Measurements from ENCODE around the gene SUFU. TPM values are rescaled to one million over a fixed set of nuclear protein-coding genes. Genes with fewer than 3 reads are reported as not detected.
A peak's percentile ranks its signal among the peaks of the same experiment; 100 is the strongest.
"Not testable (repeated sequence)": the region's sequence is repeated elsewhere in the genome, so short reads cannot be mapped to it uniquely, and the experiment has no call there.

The SUFU gene
- total RNA-seq, 1 donor from 2014 or later = 4.2 TPM

DNA sequence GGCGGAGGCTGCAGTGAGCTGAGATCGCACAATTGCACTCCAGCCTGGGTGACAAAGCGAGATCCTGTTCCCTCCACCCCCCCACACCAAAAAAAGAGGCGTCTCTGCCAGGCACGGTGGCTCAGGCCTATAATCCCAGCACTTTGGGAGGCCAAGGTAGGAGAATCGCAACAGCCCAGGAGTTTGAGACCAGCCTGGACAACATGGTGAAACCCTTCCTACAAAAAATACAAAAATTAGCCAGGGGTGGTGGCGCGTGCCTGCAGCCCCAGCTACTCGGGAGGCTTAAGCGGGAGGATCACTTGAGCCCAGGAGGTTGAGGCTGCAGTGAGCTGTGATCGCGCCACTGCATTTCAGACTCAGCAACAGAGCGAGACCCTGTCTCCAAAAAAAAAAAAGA, 3.1 kb upstream of the SUFU start:
- Histone ChIP-seq H3K27ac (ENCODE audit: low read depth, low read length) (peak overlapping the region; percentile 98), H3K4me3 (ENCODE audit: low read length in 3 of 3) (peak overlapping the region in 1 of 3 donors; percentile 71), H3K9ac (ENCODE audit: low read depth in 1 of 3, low read length in 3 of 3) (peak overlapping the region in 2 of 3 donors; percentile 75 to 81)

DNA sequence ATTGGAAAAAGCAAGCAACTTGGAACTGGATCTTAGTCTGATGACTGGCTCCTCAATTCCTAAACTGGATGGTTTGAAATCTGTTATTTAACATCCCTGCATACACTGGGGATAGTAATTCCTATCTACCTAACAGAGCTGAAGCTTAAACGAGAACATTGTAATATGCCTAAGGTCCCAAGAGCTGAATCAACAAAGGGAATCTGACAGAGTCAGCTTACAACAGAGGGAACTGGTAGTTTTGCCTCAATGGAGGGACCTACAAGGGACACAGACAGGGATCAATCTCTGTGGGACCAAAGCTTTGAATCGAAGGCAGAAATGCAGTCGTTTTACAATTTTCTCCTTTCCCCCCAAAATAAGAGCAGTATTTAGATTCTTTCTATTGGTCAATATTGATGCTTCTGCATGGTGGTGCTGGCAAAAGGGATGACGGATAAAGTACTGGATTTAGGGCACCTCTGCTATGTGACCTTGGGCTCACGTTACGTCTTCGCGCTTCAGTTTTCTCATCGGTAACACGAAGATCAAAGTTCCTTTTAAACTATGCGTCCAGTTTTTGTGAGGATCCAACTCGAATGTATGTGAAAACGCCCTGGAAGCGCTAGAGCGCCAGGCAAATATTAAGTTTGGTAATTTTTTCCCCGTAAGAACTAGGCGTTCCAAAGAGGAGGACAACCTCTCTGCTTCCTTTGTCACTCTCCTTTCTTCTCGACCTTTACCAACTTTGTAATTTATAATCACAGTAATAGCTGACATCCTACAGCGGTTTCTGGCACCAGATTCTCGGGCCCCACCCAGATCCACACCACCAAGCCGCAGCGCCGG, 2.4 kb upstream of the SUFU start:
- peak overlapping the region; percentile 71 to 100 (median 95) for H3K4me3 ChIP-seq (ENCODE audit: low read length in 3 of 3)
- peak overlapping the region; percentile 98 for H3K27ac ChIP-seq (ENCODE audit: low read depth, low read length)
- H3K27me3 ChIP-seq (ENCODE audit: control insufficient read depth in 3 of 3, insufficient read depth in 3 of 3, low read length in 3 of 3) = no peaks in the 10 kb centered on the region
- peaks cover 38 to 54% (median 41%) of the 10 kb centered on the region in 3 donors for H3K4me1 ChIP-seq (ENCODE audit: control insufficient read depth in 3 of 3, insufficient read depth in 3 of 3, low read length in 3 of 3)
- no peaks in the 10 kb centered on the region for H3K36me3 ChIP-seq (ENCODE audit: control insufficient read depth in 3 of 3, insufficient read depth in 3 of 3, low read length in 3 of 3)
- H3K9ac ChIP-seq (ENCODE audit: low read depth in 1 of 3, low read length in 3 of 3) = peak overlapping the region; percentile 75 to 81 (median 81)
- H3K9me3 ChIP-seq (ENCODE audit: control insufficient read depth in 3 of 3, low read length in 3 of 3) = no peaks in the 10 kb centered on the region

More for the DNA sequence above, 3.1 kb upstream of the SUFU start:
- H3K27me3 ChIP-seq (ENCODE audit: control insufficient read depth in 3 of 3, insufficient read depth in 3 of 3, low read length in 3 of 3); H3K36me3 ChIP-seq (ENCODE audit: control insufficient read depth in 3 of 3, insufficient read depth in 3 of 3, low read length in 3 of 3); H3K9me3 ChIP-seq (ENCODE audit: control insufficient read depth in 3 of 3, low read length in 3 of 3): not testable (repeated sequence)
- peaks cover 41 to 57% (median 44%) of the 10 kb centered on the region in 3 donors for H3K4me1 ChIP-seq (ENCODE audit: control insufficient read depth in 3 of 3, insufficient read depth in 3 of 3, low read length in 3 of 3)

- Histone ChIP-seq H3K9me3 (ENCODE audit: control insufficient read depth in 3 of 3, low read length in 3 of 3) (no peaks in the 10 kb centered on the region), H3K9ac (ENCODE audit: low read depth in 1 of 3, low read length in 3 of 3) (peak overlapping the region; percentile 98 to 100 (median 99)), H3K4me1 (ENCODE audit: control insufficient read depth in 3 of 3, insufficient read depth in 3 of 3, low read length in 3 of 3) (peaks cover 41 to 57% (median 42%) of the 10 kb centered on the region in 3 donors), H3K27me3 (ENCODE audit: control insufficient read depth in 3 of 3, insufficient read depth in 3 of 3, low read length in 3 of 3) (no peaks in the 10 kb centered on the region), H3K36me3 (ENCODE audit: control insufficient read depth in 3 of 3, insufficient read depth in 3 of 3, low read length in 3 of 3) (peaks cover 0 to 4% (median under 1%) of the 10 kb centered on the region in 3 donors), H3K4me3 (ENCODE audit: low read length in 3 of 3) (peak overlapping the region; percentile 97 to 100 (median 99)), H3K27ac (ENCODE audit: low read depth, low read length) (peak overlapping the region; percentile 98)
These were observed 1.8 kb upstream of the SUFU start for GRCh38 chr10:102502029-102502336.

DNA sequence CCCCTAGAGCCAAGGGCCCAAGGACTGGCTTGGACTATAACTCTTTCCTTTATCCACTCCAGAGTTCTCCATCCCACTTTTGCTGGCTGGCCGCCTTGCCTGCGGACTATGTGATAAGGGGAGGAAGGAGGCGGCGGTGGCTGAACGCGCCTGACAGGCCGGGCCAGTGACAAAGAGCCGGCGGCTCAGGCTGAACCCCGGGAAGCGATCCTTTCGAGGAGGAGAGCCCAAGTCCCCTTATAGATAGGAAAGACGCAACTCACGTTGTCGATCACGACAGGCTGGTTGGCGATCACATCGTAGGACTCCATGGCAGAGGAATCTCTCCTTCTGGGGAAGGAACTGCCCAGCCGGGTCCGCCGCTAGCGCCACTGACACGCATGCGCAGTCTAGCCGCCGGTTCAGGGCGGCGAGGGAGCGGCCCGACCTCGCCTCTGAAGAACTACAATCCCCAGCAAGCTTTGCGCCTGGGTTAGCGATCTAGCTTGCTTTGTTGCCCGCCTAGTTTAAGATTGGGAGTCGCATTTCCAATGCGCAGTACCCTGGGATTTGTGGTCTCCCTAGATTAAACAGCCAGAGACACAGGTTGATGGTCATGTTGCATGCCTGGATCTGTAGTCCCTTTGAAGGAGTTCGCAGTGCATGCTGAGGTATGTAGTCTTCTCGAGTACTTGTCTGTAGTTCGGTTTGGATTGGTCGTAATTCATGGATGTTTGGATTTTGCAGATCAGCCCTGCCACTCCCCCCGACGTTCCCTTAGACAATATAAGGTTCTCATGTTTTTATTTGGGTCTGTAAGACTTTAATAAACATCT, 1.2 kb upstream of the SUFU start, which contains the start of gene ACTR1A:
ACTR1A (minus strand) TSS at position 376 of the 815 bp plus-strand sequence; CDS start at position 311, 65 bp downstream.
- Histone ChIP-seq H3K36me3 (ENCODE audit: control insufficient read depth in 3 of 3, insufficient read depth in 3 of 3, low read length in 3 of 3) (peaks cover 0 to 6% (median 3%) of the 10 kb centered on the region in 3 donors), H3K4me3 (ENCODE audit: low read length in 3 of 3) (peak within 1 kb of the TSS; percentile 97 to 100 (median 99)), H3K9ac (ENCODE audit: low read depth in 1 of 3, low read length in 3 of 3) (peak within 1 kb of the TSS; percentile 98 to 100 (median 99)), H3K27ac (ENCODE audit: low read depth, low read length) (peak within 1 kb of the TSS; percentile 98), H3K4me1 (ENCODE audit: control insufficient read depth in 3 of 3, insufficient read depth in 3 of 3, low read length in 3 of 3) (peaks cover 47 to 62% (median 48%) of the 10 kb centered on the region in 3 donors), H3K27me3 (ENCODE audit: control insufficient read depth in 3 of 3, insufficient read depth in 3 of 3, low read length in 3 of 3) (no peaks in the 10 kb centered on the region), H3K9me3 (ENCODE audit: control insufficient read depth in 3 of 3, low read length in 3 of 3) (no peaks in the 10 kb centered on the region)

- Histone ChIP-seq H3K4me3 (ENCODE audit: low read length in 3 of 3) (peak overlapping the region; percentile 84 to 94 (median 92)), H3K4me1 (ENCODE audit: control insufficient read depth in 3 of 3, insufficient read depth in 3 of 3, low read length in 3 of 3) (peaks cover 42 to 67% (median 50%) of the 10 kb centered on the region in 3 donors), H3K27ac (ENCODE audit: low read depth, low read length) (peak overlapping the region; percentile 59), H3K9me3 (ENCODE audit: control insufficient read depth in 3 of 3, low read length in 3 of 3) (no peaks in the 10 kb centered on the region), H3K36me3 (ENCODE audit: control insufficient read depth in 3 of 3, insufficient read depth in 3 of 3, low read length in 3 of 3) (peaks cover 7 to 14% (median 10%) of the 10 kb centered on the region in 3 donors), H3K27me3 (ENCODE audit: control insufficient read depth in 3 of 3, insufficient read depth in 3 of 3, low read length in 3 of 3) (no peaks in the 10 kb centered on the region), H3K9ac (ENCODE audit: low read depth in 1 of 3, low read length in 3 of 3) (peak overlapping the region; percentile 75 to 93 (median 90))
These were observed 605 bp downstream of the SUFU start for GRCh38 chr10:102504179-102504975.

DNA sequence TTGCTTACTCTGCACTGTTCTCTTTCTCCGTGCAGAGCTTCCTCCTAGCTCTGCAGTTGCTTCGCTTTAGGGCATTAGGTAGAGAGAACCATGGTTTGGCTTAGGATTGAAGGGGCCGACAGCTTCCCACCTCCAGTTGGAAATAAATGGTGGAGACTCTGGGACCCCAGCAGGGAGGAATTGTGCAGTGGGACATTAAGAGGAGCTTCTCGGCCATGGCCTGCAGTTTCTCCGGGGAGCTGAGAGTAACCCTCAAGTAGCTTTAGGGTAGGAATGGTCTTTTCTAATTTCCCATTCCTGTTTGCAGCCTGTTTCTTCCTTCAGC, 1.2 kb downstream of the SUFU start:
- H3K27ac ChIP-seq (ENCODE audit: low read depth, low read length) = peak overlapping the region; percentile 59
- no peaks in the 10 kb centered on the region for H3K27me3 ChIP-seq (ENCODE audit: control insufficient read depth in 3 of 3, insufficient read depth in 3 of 3, low read length in 3 of 3)
- H3K9me3 ChIP-seq (ENCODE audit: control insufficient read depth in 3 of 3, low read length in 3 of 3) = no peaks in the 10 kb centered on the region
- peaks cover 12 to 20% (median 12%) of the 10 kb centered on the region in 3 donors for H3K36me3 ChIP-seq (ENCODE audit: control insufficient read depth in 3 of 3, insufficient read depth in 3 of 3, low read length in 3 of 3)
- peaks cover 37 to 68% (median 50%) of the 10 kb centered on the region in 3 donors for H3K4me1 ChIP-seq (ENCODE audit: control insufficient read depth in 3 of 3, insufficient read depth in 3 of 3, low read length in 3 of 3)
- peak overlapping the region; percentile 84 to 94 (median 92) for H3K4me3 ChIP-seq (ENCODE audit: low read length in 3 of 3)
- H3K9ac ChIP-seq (ENCODE audit: low read depth in 1 of 3, low read length in 3 of 3) = peak overlapping the region; percentile 75 to 93 (median 90)

DNA sequence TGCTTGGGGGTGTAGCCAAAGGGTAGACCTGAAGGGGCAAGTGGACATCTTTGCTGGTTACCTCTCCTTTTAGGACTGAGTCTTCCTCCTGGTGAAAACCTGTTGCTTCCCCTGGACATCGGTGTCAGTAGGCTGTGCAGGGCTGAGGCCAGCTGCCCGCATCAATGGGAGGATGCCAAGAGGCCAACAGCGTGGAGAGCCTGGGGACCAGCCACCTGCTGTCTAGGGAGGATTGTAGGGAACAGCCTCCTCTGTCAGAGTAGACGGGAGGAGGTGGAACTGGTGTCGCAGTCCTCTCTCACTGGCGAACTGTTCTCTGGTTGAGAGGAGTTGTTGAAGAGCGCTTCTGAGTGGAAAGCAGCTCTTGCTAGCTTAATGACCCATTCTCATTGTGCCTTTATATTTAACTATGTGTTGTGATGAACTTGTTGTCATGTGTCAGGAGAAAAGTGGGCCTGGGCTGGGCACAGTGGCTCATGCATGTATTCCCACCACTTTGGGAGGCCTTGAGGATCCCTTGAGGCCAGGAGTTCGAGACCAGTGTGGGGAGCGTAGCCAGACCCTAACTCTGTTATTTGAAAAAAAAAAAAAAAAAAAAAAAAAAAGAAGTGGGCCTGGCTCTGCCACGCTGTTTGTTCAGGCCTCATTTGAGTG, 1.8 kb downstream of the SUFU start:
- H3K4me1 ChIP-seq (ENCODE audit: control insufficient read depth in 3 of 3, insufficient read depth in 3 of 3, low read length in 3 of 3) = peaks cover 36 to 66% (median 49%) of the 10 kb centered on the region in 3 donors
- H3K9ac ChIP-seq (ENCODE audit: low read depth in 1 of 3, low read length in 3 of 3) = peak overlapping the region in 2 of 3 donors; percentile 90 to 93
- H3K27ac ChIP-seq (ENCODE audit: low read depth, low read length) = no peak overlapping the region
- no peaks in the 10 kb centered on the region for H3K27me3 ChIP-seq (ENCODE audit: control insufficient read depth in 3 of 3, insufficient read depth in 3 of 3, low read length in 3 of 3)
- peak overlapping the region; percentile 84 to 94 (median 92) for H3K4me3 ChIP-seq (ENCODE audit: low read length in 3 of 3)
- peaks cover 12 to 21% (median 12%) of the 10 kb centered on the region in 3 donors for H3K36me3 ChIP-seq (ENCODE audit: control insufficient read depth in 3 of 3, insufficient read depth in 3 of 3, low read length in 3 of 3)
- H3K9me3 ChIP-seq (ENCODE audit: control insufficient read depth in 3 of 3, low read length in 3 of 3) = no peaks in the 10 kb centered on the region

DNA sequence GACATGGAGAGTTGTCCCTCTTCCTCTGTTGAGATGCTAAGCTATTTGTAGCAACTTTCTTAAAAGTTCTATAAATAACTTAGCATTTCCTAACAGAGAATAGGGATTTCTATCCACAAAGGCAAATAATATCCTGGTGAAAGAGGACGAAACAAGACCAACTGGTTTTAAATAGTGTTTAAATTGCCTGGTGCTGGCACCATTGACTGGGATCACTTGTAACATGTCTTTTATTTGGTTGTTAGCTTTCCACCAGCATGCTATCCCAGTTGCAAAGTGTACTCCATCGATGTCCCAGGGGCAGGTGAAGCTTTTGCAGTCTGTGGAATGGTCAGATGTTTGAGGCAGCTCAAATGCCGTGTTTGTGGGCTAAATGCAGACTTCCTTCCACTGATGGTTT, 3.7 kb downstream of the SUFU start:
- no peak overlapping the region for H3K27ac ChIP-seq (ENCODE audit: low read depth, low read length)
- H3K36me3 ChIP-seq (ENCODE audit: control insufficient read depth in 3 of 3, insufficient read depth in 3 of 3, low read length in 3 of 3) = peaks cover 12 to 24% (median 19%) of the 10 kb centered on the region in 3 donors
- H3K4me3 ChIP-seq (ENCODE audit: low read length in 3 of 3) = no peak overlapping the region
- peaks cover 29 to 52% (median 42%) of the 10 kb centered on the region in 3 donors for H3K4me1 ChIP-seq (ENCODE audit: control insufficient read depth in 3 of 3, insufficient read depth in 3 of 3, low read length in 3 of 3)
- H3K9me3 ChIP-seq (ENCODE audit: control insufficient read depth in 3 of 3, low read length in 3 of 3) = no peaks in the 10 kb centered on the region
- peak overlapping the region in 2 of 3 donors; percentile 12 to 62 for H3K9ac ChIP-seq (ENCODE audit: low read depth in 1 of 3, low read length in 3 of 3)
- H3K27me3 ChIP-seq (ENCODE audit: control insufficient read depth in 3 of 3, insufficient read depth in 3 of 3, low read length in 3 of 3) = no peaks in the 10 kb centered on the region

DNA sequence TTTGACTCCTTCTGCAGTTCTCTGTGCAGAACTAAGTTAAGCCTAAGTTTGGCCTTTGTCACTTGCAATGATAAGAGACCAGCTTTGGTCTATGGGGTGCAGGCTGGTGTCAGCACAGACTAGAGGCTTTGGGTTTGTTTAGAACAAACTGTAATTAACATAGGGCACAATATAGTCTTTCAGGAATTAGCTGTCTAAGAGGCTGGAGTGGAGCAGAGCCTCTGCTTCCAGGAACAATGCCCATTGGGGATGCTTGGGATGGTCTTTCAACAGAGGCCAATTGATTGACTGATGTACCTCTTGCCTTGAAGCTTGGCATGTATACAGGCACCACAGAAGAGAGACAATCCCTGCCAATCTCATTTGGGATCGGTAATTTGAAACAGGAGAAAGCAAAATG, 4.7 kb downstream of the SUFU start:
- no peak overlapping the region for H3K9ac ChIP-seq (ENCODE audit: low read depth in 1 of 3, low read length in 3 of 3)
- no peaks in the 10 kb centered on the region for H3K27me3 ChIP-seq (ENCODE audit: control insufficient read depth in 3 of 3, insufficient read depth in 3 of 3, low read length in 3 of 3)
- no peaks in the 10 kb centered on the region for H3K9me3 ChIP-seq (ENCODE audit: control insufficient read depth in 3 of 3, low read length in 3 of 3)
- no peak overlapping the region for H3K27ac ChIP-seq (ENCODE audit: low read depth, low read length)
- peaks cover 26 to 44% (median 35%) of the 10 kb centered on the region in 3 donors for H3K4me1 ChIP-seq (ENCODE audit: control insufficient read depth in 3 of 3, insufficient read depth in 3 of 3, low read length in 3 of 3)
- peaks cover 17 to 24% (median 19%) of the 10 kb centered on the region in 3 donors for H3K36me3 ChIP-seq (ENCODE audit: control insufficient read depth in 3 of 3, insufficient read depth in 3 of 3, low read length in 3 of 3)
- H3K4me3 ChIP-seq (ENCODE audit: low read length in 3 of 3) = no peak overlapping the region
